HUES64 (cell line): Measurements from ENCODE around the gene ANO9.
A peak's percentile ranks its signal among the peaks of the same experiment; 100 is the strongest.
"Not testable (repeated sequence)": the region's sequence is repeated elsewhere in the genome, so short reads cannot be mapped to it uniquely, and the experiment has no call there.

Experiments
- H3K27ac ChIP-seq: 2 replicates; pipeline ENCODE4 v1.7.0; 2013; ENCODE audit warnings: low read depth, low read length, inconsistent platforms
- H3K27me3 ChIP-seq: 2 replicates; pipeline ENCODE4 v1.6.1; 2013; ENCODE audit warnings: mild to moderate bottlenecking, low read length; ENCODE audit not compliant: insufficient read depth
- H3K36me3 ChIP-seq: 2 replicates; pipeline ENCODE4 v1.6.1; 2013; ENCODE audit warnings: mild to moderate bottlenecking, low read length; ENCODE audit not compliant: insufficient read depth
- H3K4me1 ChIP-seq: 2 replicates; pipeline ENCODE4 v1.6.1; 2013; ENCODE audit warnings: mild to moderate bottlenecking, low read length, moderate library complexity; ENCODE audit not compliant: insufficient read depth
- H3K4me3 ChIP-seq: 2 replicates; pipeline ENCODE4 v1.5.1; 2013; ENCODE audit warnings: mild to moderate bottlenecking, low read length, moderate library complexity
- H3K9ac ChIP-seq: 2 replicates; pipeline ENCODE4 v1.6.1; 2013; ENCODE audit warnings: mild to moderate bottlenecking, low read depth, low read length
- H3K9me3 ChIP-seq: 2 replicates; pipeline ENCODE4 v1.6.1; 2013; ENCODE audit warnings: low read depth, low read length; ENCODE audit not compliant: insufficient read depth
- WGBS: fragments of 150-250, 120-280 bp; methylation state at CpG from one replicate; pipeline ENCODE4 v1.1.7; 2013; ENCODE audit warnings: missing lambda C conversion rate; 5-methylcytosine and 5-hydroxymethylcytosine counted together

The ANO9 gene

GRCh38 chr11:394858-395655 lies 46.8 kb downstream of the ANO9 start:
- H3K4me3 ChIP-seq, result peak overlapping the region; percentile 37; the same call in 1 of the 2 replicates
- no peaks in the 10 kb centered on the region for H3K36me3 ChIP-seq
- 0 out of 2 replicates have a peak, but pooled peaks cover 9% of the 10 kb centered on the region for H3K4me1 ChIP-seq
- H3K27me3 ChIP-seq, result no peaks in the 10 kb centered on the region
- no peak overlapping the region for H3K9ac ChIP-seq
- H3K27ac ChIP-seq, result no peak overlapping the region
- H3K9me3 ChIP-seq, result no peaks in the 10 kb centered on the region
- 90% methylated on average over 25 of the region's 25 CpGs for WGBS

GRCh38 chr11:394034-394857 lies 47.6 kb downstream of the ANO9 start, which contains the start of gene PKP3:
PKP3 (plus strand) TSS chr11:394209; CDS start chr11:394293, 84 bp downstream.
- H3K9ac ChIP-seq, result peak within 1 kb of the TSS; percentile 12; the same call in 1 of the 2 replicates
- H3K27ac ChIP-seq, result no peak within 1 kb of the TSS; the same call in 1 of the 2 replicates
- 0 out of 2 replicates have a peak, but pooled peaks cover 9% of the 10 kb centered on the region for H3K4me1 ChIP-seq
- H3K36me3 ChIP-seq, result no peaks in the 10 kb centered on the region
- no peaks in the 10 kb centered on the region for H3K9me3 ChIP-seq
- WGBS, result 74% methylated on average over 57 of the region's 57 CpGs
- peak within 1 kb of the TSS; percentile 37 for H3K4me3 ChIP-seq
- no peaks in the 10 kb centered on the region for H3K27me3 ChIP-seq

GRCh38 chr11:393219-394033 lies 48.4 kb downstream of the ANO9 start:
- 0 out of 2 replicates have a peak, but pooled peaks cover 9% of the 10 kb centered on the region for H3K4me1 ChIP-seq
- no peak overlapping the region for H3K4me3 ChIP-seq
- H3K27me3 ChIP-seq, result no peaks in the 10 kb centered on the region
- no peaks in the 10 kb centered on the region for H3K36me3 ChIP-seq
- no peak overlapping the region for H3K9ac ChIP-seq
- H3K9me3 ChIP-seq, result no peaks in the 10 kb centered on the region
- 81% methylated on average over 17 of the region's 17 CpGs for WGBS
- H3K27ac ChIP-seq, result no peak overlapping the region

GRCh38 chr11:392102-392777 lies 49.6 kb downstream of the ANO9 start:
- no peaks in the 10 kb centered on the region for H3K36me3 ChIP-seq
- 0 out of 2 replicates have a peak, but pooled peaks cover 9% of the 10 kb centered on the region for H3K4me1 ChIP-seq
- no peaks in the 10 kb centered on the region for H3K27me3 ChIP-seq
- H3K9me3 ChIP-seq, result no peaks in the 10 kb centered on the region
- no peak overlapping the region for H3K9ac ChIP-seq
- no peak overlapping the region for H3K27ac ChIP-seq
- 92% methylated on average over 36 of the region's 36 CpGs for WGBS
- no peak overlapping the region for H3K4me3 ChIP-seq

- H3K9ac ChIP-seq, result no peak overlapping the region
- no peaks in the 10 kb centered on the region for H3K27me3 ChIP-seq
- 0 out of 2 replicates have a peak, but pooled peaks cover 9% of the 10 kb centered on the region for H3K4me1 ChIP-seq
- H3K9me3 ChIP-seq, result peaks cover 7% of the 10 kb centered on the region
- H3K4me3 ChIP-seq, result no peak overlapping the region
- no peaks in the 10 kb centered on the region for H3K36me3 ChIP-seq
- 91% methylated on average over 38 of the region's 38 CpGs for WGBS
- no peak overlapping the region for H3K27ac ChIP-seq
Measured at GRCh38 chr11:391117-392017, 50.4 kb downstream of the ANO9 start.

- WGBS, result 58% methylated on average over 6 of the region's 11 CpGs
- H3K4me3 ChIP-seq, result no peak overlapping the region
- H3K9ac ChIP-seq, result no peak overlapping the region
- H3K4me1 ChIP-seq, result 0 out of 2 replicates have a peak, but pooled peaks cover 9% of the 10 kb centered on the region
- no peaks in the 10 kb centered on the region for H3K36me3 ChIP-seq
- H3K9me3 ChIP-seq, result peaks cover 11% of the 10 kb centered on the region
- H3K27ac ChIP-seq, result no peak overlapping the region
- no peaks in the 10 kb centered on the region for H3K27me3 ChIP-seq
Measured at GRCh38 chr11:390175-390574, 51.6 kb downstream of the ANO9 start.

- not testable (repeated sequence) for H3K36me3 ChIP-seq, H3K4me1 ChIP-seq
- 89% methylated on average over 14 of the region's 17 CpGs for WGBS
Measured at GRCh38 chr11:389369-389768, 52.4 kb downstream of the ANO9 start.

GRCh38 chr11:387193-387793 lies 54.5 kb downstream of the ANO9 start:
- H3K27ac ChIP-seq, result no peak overlapping the region
- no peaks in the 10 kb centered on the region for H3K36me3 ChIP-seq
- H3K9me3 ChIP-seq, result peaks cover 11% of the 10 kb centered on the region
- H3K9ac ChIP-seq, result no peak overlapping the region
- no peaks in the 10 kb centered on the region for H3K27me3 ChIP-seq
- H3K4me3 ChIP-seq, result no peak overlapping the region
- WGBS, result 72% methylated on average over 4 of the region's 4 CpGs
- no peaks in the 10 kb centered on the region for H3K4me1 ChIP-seq

More at GRCh38 chr11:389369-389768, 52.4 kb downstream of the ANO9 start:
- not testable (repeated sequence) for H3K4me3 ChIP-seq, H3K9ac ChIP-seq, H3K27me3 ChIP-seq, H3K27ac ChIP-seq
- peaks cover 11% of the 10 kb centered on the region for H3K9me3 ChIP-seq

- Histone ChIP-seq H3K36me3 (no peaks in the 10 kb centered on the region), H3K27me3 (no peaks in the 10 kb centered on the region), H3K4me1 (no peaks in the 10 kb centered on the region), H3K4me3 (no peak overlapping the region), H3K9me3 (peaks cover 11% of the 10 kb centered on the region), H3K27ac (no peak overlapping the region), H3K9ac (no peak overlapping the region)
- 86% methylated on average over 6 of the region's 6 CpGs for WGBS
Measured at GRCh38 chr11:386483-386882, 55.3 kb downstream of the ANO9 start.
